ENCODE data around the gene FRG2B.
"Not testable (repeated sequence)": the region's sequence is repeated elsewhere in the genome, so short reads cannot be mapped to it uniquely, and the experiment has no call there.

The FRG2B gene

GRCh38 chr10:133592716-133593115, 33.9 kb downstream of the FRG2B start:
- no peak for DNase-seq

DNA sequence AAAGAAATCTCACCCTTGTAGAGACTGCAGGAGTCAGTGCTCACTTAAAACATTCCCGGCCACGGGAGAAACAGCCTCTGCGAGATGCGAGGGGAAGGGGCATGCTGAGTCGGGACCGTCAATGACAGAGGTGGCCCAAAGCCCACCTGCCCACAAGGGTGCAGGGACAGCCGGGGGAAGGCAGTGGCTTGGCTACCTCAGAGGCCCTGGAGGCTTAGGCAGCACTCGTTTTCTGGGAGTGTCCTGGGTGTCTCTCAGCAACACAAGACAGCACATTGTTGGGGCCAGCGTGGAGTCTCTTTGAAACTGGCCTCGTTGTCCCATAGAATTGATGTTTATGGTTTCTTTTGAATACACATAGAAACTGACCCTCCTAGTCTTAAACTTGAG, 35.6 kb downstream of the FRG2B start:
- no peak for DNase-seq

GRCh38 chr10:133590226-133590969, 36.2 kb downstream of the FRG2B start:
- DNase-seq: no peak

DNA sequence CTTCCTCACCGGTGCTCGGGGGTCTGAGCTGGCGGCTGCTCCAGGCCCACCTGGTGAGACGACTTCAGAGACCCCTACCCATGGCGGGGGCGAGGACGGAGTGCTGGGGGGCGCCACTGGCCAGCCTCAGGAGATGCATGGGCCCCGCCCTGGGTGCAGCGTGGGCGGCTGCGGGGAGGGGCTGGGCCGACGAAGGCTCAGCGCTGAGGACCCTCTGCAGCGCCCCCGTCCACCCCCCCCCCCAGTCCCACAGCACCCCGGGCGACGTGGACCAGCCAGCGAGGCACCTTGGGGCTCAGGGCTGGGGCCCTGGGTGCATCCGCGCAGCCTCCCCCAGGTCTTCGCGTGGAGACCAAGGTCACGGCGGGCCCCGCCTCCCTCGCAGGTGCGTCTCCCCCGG, 49.6 kb downstream of the FRG2B start:
- not testable (repeated sequence) for DNase-seq
